Hematopoietic multipotent progenitor cell treated with erythropoietin and hydrocortisone succinate and interleukin-3 and kit ligand, for 15 days (in vitro differentiated cells): ENCODE data around the gene MNX1.

Source experiments
- DNase-seq: peaks from one replicate; pipeline ENCODE4 v3.0.0-alpha.2; 2015; ENCODE audit warnings: low spot score

MNX1 gene

DNA sequence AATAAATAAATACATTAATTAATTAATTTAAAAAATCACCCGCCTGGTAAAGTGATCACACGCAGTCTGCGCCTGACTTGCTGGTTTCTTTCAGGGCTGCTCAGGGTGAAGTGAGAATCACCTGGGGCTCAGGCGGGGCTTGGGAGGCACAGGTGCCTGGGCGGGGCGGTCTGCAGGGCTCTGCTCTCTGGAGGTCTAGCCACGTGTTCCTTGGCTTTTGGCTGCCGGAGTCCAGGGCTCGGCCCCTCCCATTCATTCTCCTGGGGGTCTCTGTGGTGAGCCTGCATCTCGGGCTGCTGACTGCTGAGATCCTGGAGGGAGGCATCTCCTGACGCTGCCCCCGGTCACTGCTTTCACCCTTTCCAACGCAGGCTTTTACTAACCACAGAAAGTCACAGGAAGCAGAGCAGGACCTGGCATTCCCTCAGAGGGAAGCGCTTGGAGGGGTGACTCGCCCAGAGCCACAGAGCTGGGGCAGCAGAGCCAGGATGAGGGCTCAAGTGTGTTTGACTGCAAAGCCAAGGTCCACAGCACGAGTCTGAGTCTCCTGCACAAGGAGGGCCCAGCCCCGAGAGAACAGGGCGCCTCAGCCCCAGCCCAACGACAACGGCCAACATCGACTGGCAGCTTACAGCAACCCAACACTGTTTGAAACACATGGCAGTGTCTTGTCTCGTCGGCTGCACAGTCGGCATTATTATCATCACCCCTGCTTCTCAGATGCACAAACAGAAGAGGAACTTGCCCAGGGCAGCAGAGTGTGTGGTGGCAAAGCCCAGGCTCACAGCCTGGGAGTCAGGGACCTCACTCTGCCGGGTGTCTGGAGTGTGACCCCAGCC is 22.4 kb upstream of the MNX1 start:
- no peak for DNase-seq

DNA sequence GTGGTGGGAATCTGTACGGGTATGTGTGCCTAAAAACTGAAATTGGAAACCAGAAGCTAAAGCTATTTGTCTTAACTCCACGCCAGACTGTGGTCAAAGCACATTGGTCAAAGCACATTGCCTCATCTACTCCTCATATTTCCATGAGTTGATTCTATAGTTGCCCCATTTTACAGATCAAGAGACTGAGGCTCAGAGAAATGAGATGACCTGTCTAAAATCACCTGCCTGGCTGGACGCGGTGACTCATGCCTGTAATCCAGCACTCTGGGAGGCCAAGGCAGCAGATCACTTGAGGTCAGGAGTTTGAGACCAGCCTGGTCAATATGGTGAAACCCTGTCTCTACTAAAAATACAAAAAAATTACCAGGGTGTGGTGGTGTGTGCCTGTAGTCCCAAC is 21.7 kb upstream of the MNX1 start:
- DNase-seq: no peak

DNA sequence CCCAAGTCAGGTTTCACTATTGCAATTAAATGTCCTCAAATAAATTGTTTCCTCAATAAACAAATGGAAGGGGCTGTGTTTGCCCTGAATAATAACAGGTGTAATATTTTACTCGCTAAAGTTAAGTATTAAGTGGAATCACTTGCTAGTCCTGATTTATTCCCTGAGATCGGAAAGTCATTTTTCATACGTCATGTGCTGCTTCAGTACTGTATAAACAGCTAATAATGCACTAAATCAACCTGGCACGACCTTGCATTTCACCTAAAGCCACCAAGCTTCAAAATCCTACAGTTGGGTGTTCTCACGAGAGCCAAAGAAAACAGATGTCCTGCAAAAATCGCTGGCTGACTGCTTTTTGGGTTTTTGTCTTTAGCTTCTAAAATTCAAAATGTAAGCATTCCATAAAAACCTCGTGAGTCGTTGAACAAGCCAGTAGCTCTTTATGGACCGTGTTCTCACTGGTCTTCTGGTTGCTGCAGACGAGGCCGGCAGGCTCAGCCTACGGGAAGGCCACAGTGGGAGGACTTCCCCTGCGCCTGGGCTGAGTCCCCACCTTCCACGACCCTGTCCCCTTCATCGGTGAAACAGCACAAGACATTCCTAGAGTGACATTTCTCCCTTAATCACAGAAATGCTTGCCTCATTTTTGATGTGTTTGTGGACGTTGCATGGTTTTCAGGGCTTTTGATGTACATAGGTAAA is 17.9 kb upstream of the MNX1 start:
- no peak for DNase-seq

DNA sequence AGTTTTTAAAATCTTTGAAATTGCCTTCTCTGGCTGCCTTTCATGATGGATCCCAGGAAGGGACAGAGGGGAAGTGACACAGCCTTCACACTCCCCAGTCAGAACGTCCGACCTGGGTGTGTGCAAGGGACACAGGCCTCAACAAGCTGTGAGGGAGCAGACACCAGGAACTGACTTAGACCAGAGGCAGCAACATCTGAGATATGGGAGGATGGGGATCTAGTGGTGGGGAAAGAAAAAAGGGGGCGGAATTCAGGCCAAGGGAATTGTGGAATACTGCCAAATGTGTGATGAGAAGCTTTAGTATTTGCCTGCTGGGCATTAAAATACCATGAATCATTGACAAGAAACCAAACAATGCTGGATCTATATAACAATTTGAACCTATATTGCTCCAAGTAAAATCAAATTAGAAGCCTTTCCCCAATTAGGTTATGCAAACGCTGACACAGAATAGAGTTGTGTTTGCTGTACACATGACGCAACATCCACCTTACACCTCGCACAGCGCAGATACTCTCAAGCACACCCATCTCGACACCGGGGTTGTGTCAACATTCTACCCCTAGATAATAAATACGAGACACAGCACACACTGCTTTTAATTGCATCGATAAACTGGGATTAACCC is 17.2 kb upstream of the MNX1 start:
- DNase-seq: no peak

DNA sequence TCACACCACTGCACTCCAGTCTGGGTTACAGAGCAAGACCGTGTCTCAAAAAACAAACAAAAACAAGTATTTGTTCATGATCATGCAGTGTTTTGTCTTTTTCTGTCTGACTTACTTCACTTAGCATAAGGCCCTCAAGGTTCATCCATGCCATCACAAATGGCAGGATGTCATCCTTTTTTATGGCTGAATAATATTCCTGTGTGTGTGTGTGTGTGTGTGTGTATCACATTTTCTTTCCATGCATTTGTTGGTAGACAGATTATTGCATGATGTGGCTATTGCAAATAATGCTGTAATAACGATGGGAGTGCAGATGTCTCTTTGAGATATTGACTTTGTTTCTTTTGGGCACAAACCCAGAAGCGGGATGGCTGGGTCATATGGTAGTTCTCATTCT is 14.3 kb upstream of the MNX1 start:
- no peak for DNase-seq

DNA sequence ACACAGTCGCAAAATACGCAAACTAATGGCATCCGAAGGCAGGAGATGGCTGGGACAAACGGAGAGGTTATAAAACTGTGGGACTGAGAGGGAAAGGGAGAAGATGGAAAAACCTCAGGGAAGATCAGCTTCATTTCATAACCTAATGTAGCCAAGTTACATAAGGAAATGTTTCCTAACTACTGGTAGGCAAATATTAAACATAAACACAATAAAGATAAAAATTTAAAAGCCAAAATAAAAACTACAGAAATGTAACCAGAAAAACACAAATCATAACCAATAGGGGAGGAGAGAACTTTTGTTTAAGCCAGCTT is 13.1 kb upstream of the MNX1 start:
- no peak for DNase-seq

DNA sequence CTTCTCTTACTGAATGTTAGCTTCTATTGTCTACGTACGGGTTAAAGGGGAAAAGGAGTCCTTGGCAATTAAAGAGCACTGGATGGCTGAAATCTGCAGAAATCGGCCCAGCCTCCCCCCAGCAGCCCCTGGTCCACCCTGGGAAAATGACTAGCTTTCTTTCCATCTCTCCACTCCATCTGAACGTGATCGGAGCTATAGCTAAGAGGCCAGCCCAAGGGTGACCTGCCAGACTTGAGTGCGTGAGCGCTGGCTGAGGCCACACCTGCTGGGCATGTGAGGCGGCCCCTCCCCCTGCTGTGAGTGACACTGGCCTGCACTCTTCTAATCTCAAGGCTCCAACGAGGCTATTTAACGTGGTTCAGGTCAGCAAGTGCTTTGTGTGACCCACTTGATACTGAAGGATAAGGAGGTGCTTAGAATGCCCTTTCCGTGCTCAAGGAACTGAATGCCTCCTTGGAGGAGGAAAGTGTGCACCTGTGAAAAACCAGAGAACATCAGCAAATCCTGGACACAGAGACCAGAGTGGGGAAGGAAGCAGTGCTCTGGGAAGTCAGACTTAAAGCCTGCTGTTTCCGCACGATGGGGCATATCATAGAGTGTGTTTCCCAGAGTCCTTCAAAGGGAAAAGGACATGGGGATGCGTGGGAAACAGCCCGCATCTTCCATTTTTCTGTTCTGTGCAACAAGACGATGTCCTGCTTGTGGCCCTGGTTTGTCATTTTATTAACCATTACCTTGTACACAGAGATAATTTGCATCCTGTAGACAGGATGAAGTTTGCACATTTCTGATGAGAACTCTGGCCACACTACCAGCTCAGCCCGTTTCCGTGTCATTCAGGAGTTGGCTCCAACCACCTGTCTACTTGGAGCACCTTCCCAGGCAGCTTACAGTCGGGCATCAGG is 12.5 kb upstream of the MNX1 start:
- DNase-seq: no peak

DNA sequence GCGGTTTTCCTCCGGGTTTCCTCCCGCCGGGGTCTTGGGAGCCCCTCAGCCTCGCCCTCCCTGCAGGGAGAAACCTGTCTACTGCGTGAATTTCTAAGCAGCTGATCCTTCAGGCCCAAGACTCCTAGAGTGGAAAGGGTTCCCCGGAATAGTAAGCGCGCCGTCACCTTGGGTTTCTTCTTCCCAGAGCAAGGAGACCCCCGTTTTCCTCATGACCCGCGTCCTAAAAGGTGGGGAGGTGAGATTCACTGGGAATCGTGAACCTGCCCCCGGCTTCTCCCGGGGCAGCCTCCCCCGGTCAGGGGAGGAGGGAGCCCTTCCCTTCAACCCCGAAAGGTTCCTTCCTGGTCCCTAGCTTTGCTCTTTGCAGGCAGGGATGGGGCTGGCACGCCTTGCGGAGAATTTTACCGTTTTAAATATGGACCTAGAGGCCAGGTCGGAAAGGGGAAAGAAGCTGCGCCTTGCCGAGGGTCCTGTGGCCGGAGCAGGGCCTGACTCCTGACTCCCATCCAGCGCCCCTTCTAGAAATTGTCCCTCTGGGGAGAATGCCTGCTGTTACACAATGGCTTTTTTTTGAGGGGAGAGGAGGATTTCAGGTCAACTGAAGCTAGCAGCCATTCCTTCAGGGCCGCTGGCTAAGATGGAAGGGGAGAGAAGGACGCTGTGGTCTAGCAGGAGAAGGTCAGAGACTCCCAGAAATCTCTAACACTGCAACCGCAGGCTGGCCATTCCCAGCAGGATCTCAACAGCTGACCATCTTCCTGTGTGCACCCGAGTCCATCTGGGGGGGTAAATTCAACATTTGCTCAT is 11.6 kb upstream of the MNX1 start:
- DNase-seq: no peak

DNA sequence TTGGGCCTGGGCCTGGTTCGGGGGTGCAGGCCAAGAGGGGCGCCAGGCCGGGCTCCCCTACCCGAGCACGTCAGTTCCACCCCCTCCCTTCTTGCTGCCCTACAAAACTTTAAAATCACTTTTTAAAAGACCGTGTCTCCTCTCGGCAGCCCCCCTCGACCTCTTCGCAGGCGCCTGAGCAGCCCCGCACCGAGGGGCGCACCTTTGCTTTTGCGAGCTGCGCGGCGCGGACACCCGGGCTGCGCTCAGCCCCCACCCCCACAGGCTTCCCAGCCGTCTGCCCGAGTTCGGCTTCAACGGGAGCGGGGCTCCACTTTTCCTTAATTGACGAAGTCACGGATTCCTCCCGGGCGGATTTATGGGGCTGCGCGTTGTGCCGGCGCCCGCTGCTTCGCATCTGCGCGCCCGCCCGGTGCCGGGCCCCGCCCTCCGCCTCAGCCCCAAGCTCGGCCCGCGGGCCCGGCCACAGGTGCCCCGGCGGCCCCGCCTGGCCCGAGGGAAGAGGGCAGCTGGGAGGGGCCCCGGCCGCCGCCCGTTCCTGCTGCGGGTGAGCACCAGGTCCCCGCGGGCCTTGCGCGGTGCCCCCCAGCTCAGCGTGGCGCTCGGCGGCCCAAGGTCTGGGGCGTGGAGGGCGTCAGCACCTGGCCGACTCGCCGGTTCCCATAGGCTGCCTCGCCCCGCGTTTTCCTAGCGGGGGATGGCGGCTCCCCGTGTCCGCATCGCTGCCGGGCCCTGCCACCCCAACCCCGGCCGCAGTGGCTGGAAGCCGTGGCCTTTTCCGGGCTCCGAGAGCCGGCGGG is 10.8 kb upstream of the MNX1 start:
- DNase-seq: no peak

DNA sequence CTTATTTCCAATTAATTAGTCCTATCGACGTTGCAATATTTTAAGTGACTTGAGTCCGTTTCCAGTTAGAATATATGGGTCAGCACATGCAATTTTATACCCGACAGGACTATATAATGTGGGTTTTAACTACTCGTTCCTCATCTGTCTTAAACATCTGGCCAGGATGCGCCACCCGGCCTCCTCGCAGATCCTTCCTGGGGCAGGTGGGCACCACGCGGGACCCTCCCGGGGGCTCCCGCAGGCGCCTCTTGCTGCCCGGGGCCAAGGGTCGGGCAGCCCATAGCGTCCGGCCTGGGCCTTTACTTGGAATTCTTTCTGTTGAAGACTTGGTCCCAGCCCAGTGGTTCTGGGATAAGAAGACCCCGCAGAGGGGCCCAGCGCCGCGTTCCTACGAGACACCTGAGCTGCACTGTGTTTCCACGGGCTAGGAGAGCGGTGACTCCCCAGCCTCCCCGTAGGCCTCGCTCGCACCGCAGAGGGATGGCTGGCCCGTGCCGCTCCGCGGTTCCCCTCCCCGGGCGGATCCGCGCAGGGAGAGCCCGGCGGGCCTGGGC is 10.1 kb upstream of the MNX1 start:
- no peak for DNase-seq

DNA sequence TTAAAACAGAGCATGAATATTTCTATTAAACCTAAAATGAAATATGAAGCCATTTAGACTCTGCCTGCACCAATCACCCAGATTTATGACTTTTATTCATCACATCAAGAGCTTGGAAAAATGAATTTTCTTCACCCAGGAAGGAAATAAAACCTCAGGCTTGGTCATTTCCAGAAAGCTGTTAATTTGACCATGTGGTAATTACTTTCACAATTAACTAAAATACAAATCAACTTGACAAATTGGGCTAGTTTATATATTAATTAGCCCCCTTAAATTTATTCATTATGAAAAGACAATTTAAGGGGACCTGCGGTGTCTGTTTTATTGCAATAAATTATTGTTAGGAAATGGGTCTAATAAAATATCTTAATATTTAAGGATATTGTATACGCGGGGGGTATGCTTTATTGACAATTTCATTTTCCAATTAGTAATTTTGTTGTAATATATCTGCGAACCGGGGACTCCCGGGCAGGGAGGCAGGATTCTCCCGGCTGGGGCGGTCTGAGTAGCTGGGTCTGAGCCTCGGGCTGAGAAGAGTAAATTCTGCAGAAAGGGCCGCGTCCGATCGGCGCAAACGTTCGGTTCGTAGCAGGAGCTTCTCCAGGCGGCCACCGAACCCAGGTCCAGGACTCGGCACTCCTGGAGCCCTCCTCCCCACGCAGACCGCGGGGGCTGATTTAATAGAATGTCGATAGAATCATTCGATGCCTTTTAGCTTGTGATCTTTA is 9.4 kb upstream of the MNX1 start:
- no peak for DNase-seq

DNA sequence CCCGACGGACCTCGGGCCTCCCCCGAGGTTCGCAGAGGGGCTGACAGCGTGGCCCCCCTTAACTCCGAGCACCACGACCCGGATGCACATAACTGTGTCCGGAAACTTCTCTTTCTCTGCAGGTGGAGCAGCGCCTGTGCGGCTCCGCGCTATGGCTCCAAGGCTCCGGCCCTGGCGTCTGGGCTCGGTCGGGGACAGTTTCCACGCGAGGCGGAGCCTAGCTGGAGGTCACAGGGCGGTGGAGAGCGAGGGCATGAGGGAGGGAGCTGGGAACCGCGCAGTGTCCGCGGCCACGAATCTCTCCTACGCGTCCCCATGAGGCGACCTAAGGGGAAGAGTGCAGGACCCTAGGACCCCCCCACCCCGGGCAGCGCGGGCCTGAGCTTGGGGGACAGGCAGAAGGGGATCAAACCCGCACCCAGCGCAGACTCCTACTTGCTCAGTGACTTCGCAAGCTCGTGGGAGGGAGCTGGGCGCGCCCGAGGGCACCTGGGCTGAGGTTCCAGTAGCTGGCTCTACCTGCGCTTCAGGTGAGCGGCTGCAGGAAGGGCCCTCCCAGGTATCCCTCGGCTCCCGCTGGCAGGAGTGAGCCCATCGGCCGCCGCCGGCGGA is 8.6 kb upstream of the MNX1 start:
- no peak for DNase-seq

DNA sequence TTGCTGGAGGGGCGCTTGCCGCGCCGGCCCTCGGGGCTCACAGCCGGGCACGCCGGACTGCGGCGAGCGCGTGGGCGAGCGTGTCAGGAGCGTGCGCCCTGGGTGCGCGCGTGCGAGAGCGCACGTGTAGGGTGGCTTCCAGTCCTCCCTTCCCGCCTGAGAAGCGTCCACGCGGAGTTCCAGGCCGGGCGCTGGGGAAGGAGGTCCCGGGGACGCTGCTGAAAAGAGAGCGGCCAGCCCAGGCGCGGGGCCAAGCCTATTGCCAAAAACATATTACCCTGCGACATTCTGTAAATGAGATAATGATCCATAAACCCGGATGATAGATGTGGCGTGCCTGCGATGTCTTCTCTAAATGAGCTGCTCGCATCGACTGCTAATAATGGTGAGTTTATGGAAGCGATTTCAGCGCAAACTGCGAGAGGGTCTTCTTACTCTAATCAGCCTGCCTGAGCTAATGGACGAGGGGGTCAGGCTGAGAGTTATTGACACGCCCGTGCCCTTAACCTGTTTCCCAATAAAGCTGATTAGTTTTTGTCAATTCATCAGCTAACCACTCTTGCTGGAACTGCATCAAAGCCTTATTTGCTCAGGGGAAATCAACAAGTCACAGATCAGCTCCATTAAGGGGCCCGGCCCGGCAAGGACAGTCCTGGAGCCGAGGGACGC is 8.0 kb upstream of the MNX1 start:
- no peak for DNase-seq

DNA sequence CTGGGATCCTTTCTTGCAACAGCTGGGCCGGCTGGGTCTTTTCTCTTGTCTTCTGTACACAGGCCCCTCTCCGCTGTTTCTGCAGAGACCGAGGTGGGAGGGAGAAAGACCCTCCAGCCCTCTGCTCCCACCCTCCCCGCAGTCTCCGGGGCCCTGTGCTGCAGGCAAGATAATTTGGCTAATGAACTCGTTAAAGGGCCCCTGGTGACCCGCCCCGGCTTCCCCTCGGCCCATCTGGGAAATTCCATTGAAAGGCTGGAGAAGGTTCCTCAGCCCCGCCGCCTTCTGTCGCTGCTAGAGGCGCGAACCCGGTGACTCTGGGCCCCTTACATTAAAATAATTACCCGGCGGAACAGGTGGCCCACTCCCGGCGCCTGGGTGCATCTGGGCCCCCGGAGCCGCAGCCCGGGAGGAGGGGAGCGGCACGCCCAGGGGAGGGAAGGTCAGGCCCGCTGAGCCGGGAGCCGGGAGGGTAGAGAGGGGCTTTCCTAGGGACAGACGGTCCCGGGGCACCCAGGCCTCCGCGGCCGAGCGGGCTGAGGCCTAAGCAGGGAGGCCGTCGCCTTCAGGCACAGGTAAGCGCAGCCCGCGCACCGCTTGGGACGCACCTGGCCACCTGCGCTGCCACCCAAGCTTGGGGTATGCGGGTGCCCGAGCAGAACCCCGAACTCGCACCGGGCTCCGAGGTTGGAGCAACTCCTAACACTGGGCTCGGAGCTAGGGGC is 7.3 kb upstream of the MNX1 start:
- no peak for DNase-seq

DNA sequence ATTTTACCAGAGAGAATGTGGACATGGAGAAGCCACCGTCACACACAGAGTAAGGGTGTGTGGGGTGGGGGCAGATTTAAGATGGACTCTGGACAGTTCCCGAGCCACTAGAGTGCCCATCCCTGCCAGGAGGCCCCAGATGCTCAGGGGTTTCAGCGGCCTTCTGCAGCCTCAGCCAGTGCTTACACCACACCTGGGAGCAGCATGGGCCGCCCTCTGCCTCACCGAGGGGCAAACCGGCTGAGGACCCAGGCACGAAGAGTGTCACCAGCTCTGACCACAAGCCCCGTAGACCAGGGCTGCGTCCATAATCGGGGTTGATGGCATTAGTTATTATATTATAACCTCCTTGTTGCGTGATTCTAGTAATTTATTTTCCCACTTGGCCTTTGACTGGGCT is 6.7 kb upstream of the MNX1 start:
- DNase-seq: no peak

DNA sequence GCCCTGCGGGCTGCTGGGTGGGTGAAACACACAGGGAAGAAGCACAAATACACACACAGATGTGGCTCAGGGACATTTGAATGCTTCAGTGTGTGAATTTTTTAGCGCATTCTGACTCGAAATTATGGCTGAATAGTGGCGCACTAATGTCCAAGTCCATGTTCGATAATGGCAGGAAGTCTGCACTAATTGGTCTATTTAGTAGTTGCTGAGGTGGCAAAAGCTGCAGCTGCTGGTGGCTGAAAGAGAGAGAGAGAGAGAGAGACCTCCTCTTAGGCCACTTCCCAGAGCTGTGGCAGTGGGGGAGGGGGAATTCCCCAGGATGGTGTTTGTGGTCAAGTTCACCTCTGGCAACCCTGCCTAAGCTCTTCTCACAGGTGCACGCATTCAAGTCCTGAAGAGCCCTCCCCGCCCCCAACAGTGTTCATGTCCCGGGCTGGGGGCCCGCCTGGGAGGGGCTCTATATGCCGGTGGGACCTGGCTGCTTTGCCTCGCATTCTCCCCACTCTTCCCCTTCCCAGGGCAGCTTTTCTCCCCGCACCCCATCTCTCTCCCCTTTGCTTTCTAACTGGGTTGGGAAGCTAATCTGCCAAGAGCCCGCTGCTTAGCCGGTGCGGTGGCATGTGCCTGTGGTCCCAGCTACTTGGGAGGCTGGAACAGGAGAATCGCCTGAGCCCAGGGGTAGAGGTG is 6.0 kb upstream of the MNX1 start:
- no peak for DNase-seq

DNA sequence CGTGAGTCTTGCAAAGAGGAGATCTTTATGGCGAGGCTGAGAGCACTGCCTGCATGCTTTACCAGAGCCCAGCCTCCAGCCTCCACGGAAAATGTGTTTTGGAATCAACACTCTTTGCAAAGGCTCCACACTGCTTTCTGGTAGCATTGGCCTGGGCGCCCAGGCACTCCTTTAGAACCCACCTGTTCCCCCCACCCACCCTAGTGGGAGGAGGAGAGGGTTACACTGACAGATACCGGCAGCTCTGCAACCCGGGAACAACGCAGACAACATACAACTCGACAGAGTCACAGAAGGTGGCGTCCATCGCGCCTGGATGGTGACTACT is 5.5 kb upstream of the MNX1 start:
- no peak for DNase-seq
